Measurements from ENCODE around the gene DCDC2B.

The DCDC2B gene

GRCh38 chr1:32215629-32216480 is 7.0 kb downstream of the DCDC2B start:
- peak; percentile 34 for TF ChIP-seq CTCF (IDR thresholded peaks at IDR 0.05)
- Histone ChIP-seq H3K27ac (peak overlapping the region in 1 of 2 donors; percentile 16), H3K4me3 (no peak overlapping the region)
- DNase-seq (ENCODE audit: low spot score) = no peak

GRCh38 chr1:32216566-32216965 is 7.7 kb downstream of the DCDC2B start:
- Histone ChIP-seq H3K4me3 (no peak overlapping the region), H3K27ac (no peak overlapping the region)
- DNase-seq (ENCODE audit: low spot score) = no peak
- no peak for TF ChIP-seq CTCF (IDR thresholded peaks at IDR 0.05)

- Histone ChIP-seq H3K27ac (no peak overlapping the region), H3K4me3 (no peak overlapping the region)
- no peak for DNase-seq (ENCODE audit: low spot score)
- TF ChIP-seq CTCF (IDR thresholded peaks at IDR 0.05) = no peak
Observed at GRCh38 chr1:32219022-32219421, 10.1 kb downstream of the DCDC2B start.

- peak overlapping the region in 1 of 2 donors; percentile 97 for H3K27ac ChIP-seq
- no peak for TF ChIP-seq CTCF (IDR thresholded peaks at IDR 0.05)
Observed at GRCh38 chr1:32220746-32221580, 12.1 kb downstream of the DCDC2B start.

GRCh38 chr1:32221581-32221979 is 12.7 kb downstream of the DCDC2B start:
- peak overlapping the region; percentile 84 to 97 for H3K27ac ChIP-seq
- peak overlapping the region; percentile 94 for H3K4me3 ChIP-seq
- no peak for TF ChIP-seq CTCF (IDR thresholded peaks at IDR 0.05)
- DNase-seq (ENCODE audit: low spot score) = no peak

More at GRCh38 chr1:32220746-32221580, 12.1 kb downstream of the DCDC2B start:
- peak overlapping the region; percentile 94 for H3K4me3 ChIP-seq
- no peak for DNase-seq (ENCODE audit: low spot score)

GRCh38 chr1:32221980-32222755 is 13.3 kb downstream of the DCDC2B start, which contains the start of the genes EIF3I and TMEM234:
Gene EIF3I (plus strand): TSS chr1:32222407. CDS start chr1:32222442, 35 bp downstream.
Gene TMEM234 (minus strand): TSS chr1:32222353. CDS start chr1:32222322, 31 bp downstream.
- peak; percentile 95 for DNase-seq (ENCODE audit: low spot score)
- Histone ChIP-seq H3K4me3 (peak within 1 kb of the TSS; percentile 94), H3K27ac (peak within 1 kb of the TSS; percentile 84 to 97)
- no peak for TF ChIP-seq CTCF (IDR thresholded peaks at IDR 0.05)

All from coronary artery (tissue), 2 donors.